ENCODE data around the gene COL18A1.

GRCh38 chr21:45546636-45547544 lies 141.9 kb downstream of the COL18A1 start:
- TF ChIP-seq CTCF (IDR thresholded peaks at IDR 0.05; ENCODE audit: poor library complexity) = no peak
- no peak for TF ChIP-seq EZH2 (IDR thresholded peaks at IDR 0.05; ENCODE audit: borderline replicate concordance)

Measured in hepatocyte (in vitro differentiated cells).